SJCRH30 (cell line): ENCODE data around the gene HTR3D. TPM values are rescaled to one million over a fixed set of nuclear protein-coding genes. Genes with fewer than 3 reads are reported as not detected.

Experiments used
- DNase-seq, 2 experiments: peaks; one replicate each; pipeline ENCODE4 v3.0.0-alpha.2; 2015 to 2020
- H3K27ac ChIP-seq: fragments of 250-450 bp; sonication (Bioruptor Pico); 2 replicates; pipeline ENCODE4 v1.5.1; 2020; ENCODE audit warnings: mild to moderate bottlenecking, moderate library complexity
- H3K27me3 ChIP-seq: fragments of 250-450 bp; sonication (Bioruptor Pico); 2 replicates; pipeline ENCODE4 v1.5.1; 2020; ENCODE audit warnings: mild to moderate bottlenecking, moderate library complexity
- H3K36me3 ChIP-seq: fragments of 250-450 bp; sonication (Bioruptor Pico); 2 replicates; pipeline ENCODE4 v1.5.1; 2020; ENCODE audit warnings: mild to moderate bottlenecking, moderate library complexity
- H3K4me1 ChIP-seq: fragments of 250-450 bp; sonication (Bioruptor Pico); 2 replicates; pipeline ENCODE4 v1.5.1; 2020; ENCODE audit warnings: mild to moderate bottlenecking, moderate library complexity
- H3K4me3 ChIP-seq: fragments of 250-450 bp; sonication (Bioruptor Pico); 2 replicates; pipeline ENCODE4 v1.5.1; 2020; ENCODE audit warnings: mild to moderate bottlenecking, moderate library complexity
- H3K9me3 ChIP-seq: fragments of 250-450 bp; sonication (Bioruptor Pico); replicated peaks from 2 replicates; pipeline ENCODE4 v1.5.1; 2020; ENCODE audit warnings: mild to moderate bottlenecking, moderate library complexity
- total RNA-seq: library from RNA; depleted of rRNA; stranded (reverse); fragments of >200 nt; shearing (Covaris generic); gene quantifications from 2 replicates; pipeline ENCODE4 v1.2.3, GENCODE V29; 2014; rRNA removed

HTR3D gene
- total RNA-seq, result not detected in 2 replicates

- no peaks in the 10 kb centered on the region for H3K27me3 ChIP-seq
- H3K4me3 ChIP-seq, result no peak within 1 kb of the TSS
- no peak for DNase-seq
- no peak within 1 kb of the TSS for H3K27ac ChIP-seq
- H3K4me1 ChIP-seq, result no peaks in the 10 kb centered on the region
- no peaks in the 10 kb centered on the region for H3K36me3 ChIP-seq
- no peaks in the 10 kb centered on the region for H3K9me3 ChIP-seq
These were observed at the start of gene HTR3D for GRCh38 chr3:184031187-184031792. HTR3D (plus strand) TSS chr3:184031742; CDS start chr3:184031742, 0 bp downstream.

- H3K27ac ChIP-seq, result no peak overlapping the region; the same call in 1 of the 2 replicates
- peaks cover 51% of the 10 kb centered on the region for H3K4me1 ChIP-seq
- no peak for DNase-seq
- no peaks in the 10 kb centered on the region for H3K9me3 ChIP-seq
- H3K27me3 ChIP-seq, result no peaks in the 10 kb centered on the region
- no peak overlapping the region for H3K4me3 ChIP-seq
- H3K36me3 ChIP-seq, result peaks cover 4% of the 10 kb centered on the region; the same call in 1 of the 2 replicates
These were observed 49.4 kb upstream of the HTR3D start for GRCh38 chr3:183981990-183982644.

- Histone ChIP-seq H3K4me3 (no peak overlapping the region), H3K4me1 (peaks cover 55% of the 10 kb centered on the region), H3K27ac (no peak overlapping the region), H3K27me3 (no peaks in the 10 kb centered on the region), H3K36me3 (peaks cover 4% of the 10 kb centered on the region; the same call in 1 of the 2 replicates), H3K9me3 (no peaks in the 10 kb centered on the region)
- no peak for DNase-seq
These were observed 47.3 kb upstream of the HTR3D start for GRCh38 chr3:183984127-183984740.

GRCh38 chr3:183984749-183985729 lies 46.5 kb upstream of the HTR3D start:
- H3K4me1 ChIP-seq, result peaks cover 51% of the 10 kb centered on the region
- no peak overlapping the region for H3K4me3 ChIP-seq
- no peak overlapping the region for H3K27ac ChIP-seq
- H3K27me3 ChIP-seq, result no peaks in the 10 kb centered on the region
- H3K36me3 ChIP-seq, result peaks cover 4% of the 10 kb centered on the region; the same call in 1 of the 2 replicates
- H3K9me3 ChIP-seq, result no peaks in the 10 kb centered on the region
- DNase-seq, result no peak

GRCh38 chr3:183987000-183987600 lies 44.4 kb upstream of the HTR3D start:
- H3K9me3 ChIP-seq, result no peaks in the 10 kb centered on the region
- H3K36me3 ChIP-seq, result peaks cover 4% of the 10 kb centered on the region; the same call in 1 of the 2 replicates
- no peaks in the 10 kb centered on the region for H3K27me3 ChIP-seq
- peak overlapping the region; percentile 77 for H3K27ac ChIP-seq
- H3K4me1 ChIP-seq, result peaks cover 33% of the 10 kb centered on the region
- no peak overlapping the region for H3K4me3 ChIP-seq
- DNase-seq, result peak; percentile 79 to 93

GRCh38 chr3:183988216-183988790 lies 43.2 kb upstream of the HTR3D start:
- Histone ChIP-seq H3K36me3 (no peaks in the 10 kb centered on the region), H3K27ac (peak overlapping the region; percentile 77), H3K4me1 (peaks cover 29% of the 10 kb centered on the region), H3K4me3 (no peak overlapping the region), H3K27me3 (no peaks in the 10 kb centered on the region), H3K9me3 (no peaks in the 10 kb centered on the region)
- peak; percentile 24 to 56 for DNase-seq

- DNase-seq, result no peak
- Histone ChIP-seq H3K27ac (no peak overlapping the region), H3K27me3 (no peaks in the 10 kb centered on the region), H3K9me3 (no peaks in the 10 kb centered on the region), H3K36me3 (no peaks in the 10 kb centered on the region), H3K4me3 (no peak overlapping the region), H3K4me1 (peaks cover 23% of the 10 kb centered on the region)
These were observed 40.1 kb upstream of the HTR3D start for GRCh38 chr3:183991403-183991802.

GRCh38 chr3:184001761-184002160 lies 29.8 kb upstream of the HTR3D start:
- Histone ChIP-seq H3K36me3 (no peaks in the 10 kb centered on the region), H3K9me3 (no peaks in the 10 kb centered on the region; the same call in 1 of the 2 replicates), H3K27me3 (no peaks in the 10 kb centered on the region), H3K4me1 (peaks cover 2% of the 10 kb centered on the region; the same call in 1 of the 2 replicates), H3K4me3 (no peak overlapping the region), H3K27ac (no peak overlapping the region)
- DNase-seq, result no peak

- Histone ChIP-seq H3K4me1 (peaks cover 2% of the 10 kb centered on the region; the same call in 1 of the 2 replicates), H3K4me3 (no peak overlapping the region), H3K9me3 (no peaks in the 10 kb centered on the region; the same call in 1 of the 2 replicates), H3K27ac (no peak overlapping the region), H3K36me3 (no peaks in the 10 kb centered on the region), H3K27me3 (no peaks in the 10 kb centered on the region)
- DNase-seq, result no peak
These were observed 29.1 kb upstream of the HTR3D start for GRCh38 chr3:184002469-184002868.

GRCh38 chr3:184003187-184003967 lies 28.2 kb upstream of the HTR3D start:
- Histone ChIP-seq H3K27me3 (no peaks in the 10 kb centered on the region), H3K36me3 (no peaks in the 10 kb centered on the region), H3K4me3 (no peak overlapping the region), H3K4me1 (peaks cover 2% of the 10 kb centered on the region; the same call in 1 of the 2 replicates), H3K9me3 (no peaks in the 10 kb centered on the region; the same call in 1 of the 2 replicates), H3K27ac (no peak overlapping the region)
- DNase-seq, result no peak

- Histone ChIP-seq H3K36me3 (0 out of 2 replicates have a peak, but pooled peaks cover 5% of the 10 kb centered on the region), H3K27ac (no peak overlapping the region), H3K4me1 (peaks cover 2% of the 10 kb centered on the region; the same call in 1 of the 2 replicates), H3K9me3 (no peaks in the 10 kb centered on the region; the same call in 1 of the 2 replicates), H3K27me3 (no peaks in the 10 kb centered on the region), H3K4me3 (no peak overlapping the region)
- DNase-seq, result no peak
These were observed 27.1 kb upstream of the HTR3D start for GRCh38 chr3:184004476-184004875.

GRCh38 chr3:184005941-184006507 lies 25.5 kb upstream of the HTR3D start:
- no peak overlapping the region for H3K27ac ChIP-seq
- H3K36me3 ChIP-seq, result 0 out of 2 replicates have a peak, but pooled peaks cover 8% of the 10 kb centered on the region
- peaks cover 2% of the 10 kb centered on the region; the same call in 1 of the 2 replicates for H3K4me1 ChIP-seq
- no peak overlapping the region for H3K4me3 ChIP-seq
- DNase-seq, result no peak
- no peaks in the 10 kb centered on the region for H3K27me3 ChIP-seq
- no peaks in the 10 kb centered on the region; the same call in 1 of the 2 replicates for H3K9me3 ChIP-seq
